GM21529 (cell line): ENCODE data around the gene NCBP1.

Source experiments
- ATAC-seq: cut with Tn5 transposase; IDR thresholded peaks from one replicate; pipeline ENCODE4 v1.9.1; 2021; ENCODE audit not compliant: unreplicated experiment

NCBP1 gene

DNA sequence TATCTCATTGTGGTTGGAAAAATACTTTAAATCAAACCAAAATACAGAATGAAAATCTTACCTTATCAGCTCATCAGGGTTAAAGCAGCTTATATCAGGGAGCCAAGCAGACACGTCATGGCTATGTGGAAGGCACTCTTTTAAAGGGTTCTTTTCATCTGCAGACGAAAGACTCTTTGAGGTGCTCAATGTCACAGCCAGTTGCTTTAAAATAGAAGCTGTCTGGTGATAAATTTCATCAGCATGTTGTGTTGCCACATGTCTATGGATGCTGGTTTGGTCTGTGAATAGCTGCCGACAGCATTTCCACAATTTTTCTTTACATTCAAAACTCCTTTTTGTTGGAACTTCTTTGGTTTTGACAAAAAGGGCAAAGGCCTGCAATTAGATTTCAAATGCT is 8.0 kb upstream of the NCBP1 start:
- no peak for ATAC-seq

DNA sequence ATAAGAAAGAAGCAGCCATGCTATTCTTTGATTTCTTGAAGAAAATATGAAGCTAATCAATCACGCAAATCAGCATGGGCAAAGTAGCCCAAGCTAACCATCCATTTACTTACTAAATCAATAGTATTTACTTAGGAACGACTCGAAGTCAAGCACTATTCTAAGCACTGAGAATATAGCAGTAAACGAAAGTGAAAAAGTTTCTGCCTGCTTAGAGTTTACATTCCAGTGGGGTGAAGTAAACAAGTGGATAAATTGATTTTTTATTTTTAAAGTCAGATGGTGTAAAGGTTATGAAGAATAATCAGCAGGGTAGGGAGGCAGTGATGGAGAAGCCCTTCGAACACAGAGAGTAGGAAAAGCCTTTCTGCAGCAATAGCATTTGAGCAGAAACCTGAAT is 6.0 kb upstream of the NCBP1 start:
- ATAC-seq, result no peak

DNA sequence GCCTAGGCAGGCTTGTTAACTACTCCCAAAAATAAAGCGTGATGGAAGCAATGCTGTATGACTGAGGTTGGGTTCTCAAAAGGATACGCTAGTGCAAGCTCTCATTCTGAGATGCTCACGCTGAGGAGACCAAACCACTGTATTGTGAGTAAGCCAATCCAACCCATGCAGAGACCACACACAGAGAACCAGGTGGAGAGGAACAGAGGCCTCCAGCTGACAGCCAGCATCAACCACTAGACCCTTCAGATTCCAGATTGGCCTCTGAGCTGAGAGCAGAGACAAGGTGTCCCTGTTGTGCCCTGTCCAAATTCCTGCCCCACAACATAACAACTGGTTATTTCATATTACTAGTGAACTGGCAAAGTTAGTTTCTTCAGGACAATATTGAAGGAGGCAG is 5.0 kb upstream of the NCBP1 start:
- ATAC-seq, result no peak

DNA sequence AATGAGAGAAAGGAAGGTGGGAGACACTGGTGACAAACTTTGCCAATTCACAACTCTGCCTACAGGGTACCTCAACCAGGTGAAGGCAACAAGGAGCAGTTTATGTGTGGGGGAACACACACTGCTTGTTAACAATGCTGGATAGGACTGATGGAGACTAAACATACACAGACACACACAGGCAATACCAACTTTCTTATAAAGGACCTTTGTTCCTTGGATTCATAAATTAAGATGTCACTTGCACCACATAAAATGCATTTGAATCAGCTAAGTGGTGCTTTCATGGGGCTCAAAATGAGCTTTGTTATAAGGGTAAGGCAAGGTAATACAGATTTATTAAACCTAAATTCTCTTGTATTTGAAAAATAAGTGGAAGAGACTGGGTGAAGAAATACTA is 4.5 kb upstream of the NCBP1 start:
- ATAC-seq, result no peak

DNA sequence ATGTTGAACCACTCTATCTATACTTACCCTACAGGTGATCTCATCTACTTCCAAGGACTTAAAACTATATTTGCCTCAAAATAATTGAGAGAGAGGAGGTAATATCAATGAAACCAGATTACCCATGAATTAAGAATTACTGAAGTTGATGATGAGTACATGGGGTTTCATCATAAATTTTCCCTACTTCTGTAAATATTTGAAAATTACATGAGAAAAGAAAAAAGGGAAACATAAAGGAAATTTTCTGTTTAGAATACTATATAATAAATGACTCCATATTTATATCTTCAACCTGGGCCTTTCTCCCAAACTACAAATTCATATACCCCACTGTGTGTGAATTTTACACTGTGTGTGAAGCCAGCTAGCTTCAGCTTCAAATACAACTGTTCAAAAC is 3.0 kb upstream of the NCBP1 start:
- ATAC-seq, result no peak

DNA sequence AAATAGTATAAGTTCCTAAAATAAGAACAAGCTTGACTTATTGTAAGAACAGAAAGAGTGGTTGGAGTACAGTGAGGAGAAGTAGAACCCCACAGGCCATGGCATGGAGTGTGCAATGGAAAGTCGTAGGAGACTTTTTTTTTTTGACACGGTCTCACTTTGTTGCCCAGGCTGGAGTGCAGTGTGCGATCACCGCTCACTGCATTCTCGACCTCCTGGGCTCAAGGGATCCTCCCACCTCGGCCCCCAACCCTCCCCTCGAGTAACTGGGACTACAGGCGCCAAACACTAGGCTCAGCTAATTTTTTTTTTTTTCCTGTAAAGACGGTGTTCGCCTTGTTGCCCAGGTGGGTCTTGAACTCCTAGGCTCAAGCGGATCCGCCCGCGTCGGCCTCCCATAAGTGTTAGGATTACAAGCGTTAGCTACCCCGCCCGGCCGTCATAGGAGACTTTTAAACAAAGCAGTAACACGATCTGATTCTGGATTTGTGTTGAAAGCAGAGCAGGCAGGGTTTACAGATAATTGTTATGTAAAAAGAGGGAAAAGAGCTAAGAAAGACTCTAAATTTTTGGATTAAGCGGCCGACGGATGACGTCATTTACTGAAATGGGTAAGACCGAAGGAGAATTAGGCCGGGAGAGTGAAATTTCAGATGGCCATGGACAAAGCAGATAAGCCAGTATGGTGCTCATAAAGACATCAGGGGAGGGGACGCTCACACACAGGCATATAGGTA is 1.2 kb upstream of the NCBP1 start:
- peak; percentile 5 for ATAC-seq

DNA sequence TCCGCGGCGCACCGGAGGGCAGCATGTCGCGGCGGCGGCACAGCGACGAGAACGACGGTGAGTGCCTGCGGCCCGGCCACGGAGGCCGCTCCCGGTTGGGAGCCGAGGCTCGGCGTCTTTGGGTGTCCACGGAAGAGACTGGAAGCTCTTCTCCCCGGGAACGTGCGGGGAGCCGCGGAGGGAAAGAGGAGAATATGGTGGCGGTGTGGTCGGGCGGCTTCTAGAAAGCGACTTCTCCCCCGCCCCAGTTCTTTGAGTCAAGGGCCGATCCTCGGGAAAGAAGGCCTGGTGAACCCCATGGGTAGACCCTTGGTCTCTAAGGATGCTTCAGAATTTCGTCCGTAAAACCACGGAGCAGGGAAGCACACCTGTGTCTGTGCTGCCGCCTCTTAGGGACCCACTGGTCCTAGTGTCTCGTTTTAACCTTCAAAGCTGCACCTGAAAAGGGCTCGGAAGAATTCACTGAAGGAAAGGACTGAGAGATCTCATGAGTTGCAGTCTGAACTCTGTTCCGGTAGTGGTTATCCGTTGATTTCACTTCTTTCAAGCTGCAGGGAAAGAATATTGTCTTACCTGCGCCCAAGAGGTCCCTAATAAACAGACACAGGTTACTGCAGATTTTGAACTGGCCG is 354 bp downstream of the NCBP1 start:
- ATAC-seq, result no peak

DNA sequence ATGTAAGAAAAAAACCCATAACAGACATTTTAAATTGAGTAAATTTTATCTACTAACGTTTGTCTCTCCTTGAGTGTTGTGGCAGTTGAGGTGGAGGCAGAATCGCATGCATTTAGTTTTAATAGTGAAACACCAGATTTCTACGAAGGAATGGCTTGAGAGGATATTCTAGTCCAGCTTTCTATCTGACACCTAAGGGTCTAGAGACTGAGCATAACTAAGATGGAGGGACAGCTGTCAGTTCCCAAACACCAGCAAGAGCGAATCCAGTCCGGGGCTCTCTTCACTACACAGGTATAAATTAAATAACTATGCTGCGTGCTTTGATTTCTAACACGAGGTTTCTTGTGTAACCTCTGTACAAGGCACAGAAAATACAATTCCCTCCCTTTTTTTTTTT is 1.4 kb downstream of the NCBP1 start:
- no peak for ATAC-seq

DNA sequence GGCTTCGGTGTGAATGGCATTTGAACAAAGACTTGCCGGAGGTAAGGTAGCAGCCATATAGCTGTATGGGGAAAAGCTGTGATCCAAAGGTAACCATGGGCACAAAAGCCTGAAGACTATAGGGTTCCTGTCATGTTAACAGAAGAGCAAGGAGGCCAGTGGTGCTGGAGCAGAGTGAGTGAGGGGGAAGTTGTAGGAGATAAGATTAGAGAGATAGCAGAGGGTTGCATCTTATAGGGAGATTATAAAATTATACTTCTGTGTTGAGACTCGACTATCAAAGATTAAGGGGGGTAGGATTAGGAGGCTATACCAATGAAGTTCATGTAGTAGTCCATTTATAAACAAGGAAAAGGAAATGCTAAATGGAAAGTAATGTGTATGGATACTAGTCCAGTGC is 3.3 kb downstream of the NCBP1 start:
- ATAC-seq, result no peak

DNA sequence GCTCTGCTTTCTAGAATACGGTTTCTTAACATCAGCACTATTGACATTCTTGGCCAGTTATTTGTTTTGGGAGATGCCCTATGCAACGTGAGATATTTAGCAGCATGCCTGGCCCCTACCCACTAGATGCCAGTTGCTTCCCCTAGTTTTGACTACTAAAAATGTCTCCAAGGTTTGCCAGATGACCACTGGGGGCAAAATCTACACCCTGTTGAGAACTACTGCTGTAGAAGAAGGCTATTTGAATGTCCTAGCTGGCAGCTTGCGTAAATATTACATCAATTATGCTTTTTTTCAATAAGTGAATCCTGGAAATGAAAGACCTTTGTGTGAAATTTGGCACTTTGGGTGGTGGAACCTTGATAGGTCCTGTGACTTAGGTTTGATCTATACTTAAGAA is 5.0 kb downstream of the NCBP1 start:
- ATAC-seq, result no peak

DNA sequence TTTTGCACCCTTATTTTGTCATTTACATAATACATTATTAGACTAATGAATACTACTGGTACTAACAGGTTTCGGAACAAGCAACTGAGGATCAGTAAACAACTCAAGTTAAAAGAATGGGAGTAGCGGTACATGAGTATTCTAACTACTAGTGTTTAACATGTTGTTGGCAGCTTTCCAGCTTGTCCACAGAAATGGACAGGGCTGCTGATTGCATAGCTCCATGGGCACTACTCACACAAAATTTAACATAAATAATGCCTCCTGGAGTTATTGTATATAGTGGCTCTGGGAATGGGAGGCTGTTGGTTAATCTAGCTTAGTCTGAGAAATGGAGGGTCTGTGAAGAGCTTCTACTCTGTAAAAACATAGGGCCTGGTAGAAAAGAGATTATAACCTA is 6.7 kb downstream of the NCBP1 start:
- ATAC-seq, result no peak

DNA sequence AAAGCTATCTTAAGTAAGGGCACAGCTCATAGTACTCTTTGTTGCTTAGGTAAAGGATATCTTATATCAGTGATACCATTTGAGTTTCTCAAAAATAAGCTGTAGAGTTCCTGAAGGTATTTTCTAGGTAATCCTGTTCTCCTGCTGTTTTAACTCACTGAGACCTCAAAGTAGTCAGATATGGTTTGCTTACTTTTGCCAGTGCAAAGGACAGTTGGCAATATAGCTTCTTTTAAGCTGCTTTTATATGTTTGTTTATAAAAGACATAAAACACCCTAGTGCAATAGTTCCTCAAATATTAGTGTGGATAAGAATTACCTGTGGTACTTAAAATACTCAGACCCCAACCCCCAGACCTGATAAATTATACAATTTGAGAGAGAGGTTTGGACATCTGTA is 12.1 kb downstream of the NCBP1 start:
- no peak for ATAC-seq

DNA sequence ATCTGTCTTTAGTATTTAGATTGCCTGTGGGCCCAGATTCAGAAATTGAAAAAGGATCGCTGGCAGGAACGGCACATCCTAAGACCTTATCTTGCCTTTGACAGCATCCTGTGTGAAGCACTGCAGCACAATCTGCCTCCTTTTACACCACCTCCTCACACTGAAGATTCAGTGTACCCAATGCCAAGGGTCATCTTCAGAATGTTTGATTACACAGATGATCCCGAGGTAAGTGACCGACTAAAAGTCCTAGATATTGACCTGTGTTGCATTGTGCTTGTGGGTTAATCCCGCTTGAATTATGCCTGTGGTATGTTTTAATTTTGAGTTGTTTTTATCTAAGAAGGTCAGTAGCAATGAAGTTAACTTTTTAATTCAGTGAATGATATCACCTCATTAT is 14.4 kb downstream of the NCBP1 start:
- no peak for ATAC-seq

DNA sequence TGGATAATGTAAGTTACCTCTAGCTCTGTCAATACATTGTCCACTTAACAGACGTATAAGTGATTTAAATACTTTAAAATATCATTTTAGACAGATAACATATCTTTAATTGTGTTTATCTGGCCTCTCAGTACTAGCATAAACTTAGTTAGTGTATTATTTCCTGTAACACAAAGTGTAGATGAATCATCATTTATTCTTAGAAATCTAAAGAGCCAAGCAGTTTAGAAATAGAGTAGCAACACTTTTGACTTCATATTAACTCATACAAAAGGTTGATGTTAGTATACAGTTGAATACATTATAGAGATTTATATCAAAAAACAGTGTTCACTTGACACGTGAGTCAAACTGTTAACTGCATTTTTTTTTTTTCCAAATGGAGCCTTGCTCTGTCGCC is 18.0 kb downstream of the NCBP1 start:
- no peak for ATAC-seq

DNA sequence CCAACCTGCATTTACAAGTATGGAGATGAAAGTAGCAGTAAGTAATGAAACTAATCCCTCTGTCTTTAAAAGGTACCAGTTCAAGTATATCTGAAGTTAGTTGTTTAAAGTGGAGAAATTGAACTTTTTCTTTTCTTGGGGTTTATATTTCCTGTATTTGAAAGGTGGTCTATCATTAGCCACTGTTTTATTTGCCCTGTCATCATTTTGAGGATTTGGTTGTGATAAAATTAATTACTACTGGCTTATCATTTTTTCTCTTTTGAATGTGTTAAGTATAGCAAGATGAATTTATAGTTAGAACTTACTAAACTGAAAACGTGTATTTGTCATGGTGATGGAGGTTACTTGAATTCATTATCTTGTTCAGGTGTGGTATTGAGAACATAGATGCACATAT is 25.1 kb downstream of the NCBP1 start:
- ATAC-seq, result no peak

DNA sequence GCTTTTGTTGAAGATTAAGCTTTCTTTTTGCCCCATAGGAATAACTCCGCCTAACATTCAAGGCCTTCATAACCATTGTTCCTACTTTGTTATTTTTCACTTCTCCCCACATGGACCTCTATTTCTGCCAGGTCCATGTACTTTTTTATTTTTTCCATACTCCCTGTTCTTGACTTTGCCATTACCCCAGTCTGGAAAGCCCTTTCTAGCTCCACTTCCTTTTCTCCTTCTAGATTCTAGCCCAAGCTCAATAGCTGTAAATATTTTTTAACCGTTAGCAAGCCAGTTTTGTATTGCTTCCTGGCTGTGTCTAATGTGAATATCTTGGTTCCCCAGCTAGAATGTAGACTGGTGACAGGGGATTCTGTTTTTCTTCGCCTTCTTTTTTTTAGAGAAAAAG is 26.1 kb downstream of the NCBP1 start:
- no peak for ATAC-seq

DNA sequence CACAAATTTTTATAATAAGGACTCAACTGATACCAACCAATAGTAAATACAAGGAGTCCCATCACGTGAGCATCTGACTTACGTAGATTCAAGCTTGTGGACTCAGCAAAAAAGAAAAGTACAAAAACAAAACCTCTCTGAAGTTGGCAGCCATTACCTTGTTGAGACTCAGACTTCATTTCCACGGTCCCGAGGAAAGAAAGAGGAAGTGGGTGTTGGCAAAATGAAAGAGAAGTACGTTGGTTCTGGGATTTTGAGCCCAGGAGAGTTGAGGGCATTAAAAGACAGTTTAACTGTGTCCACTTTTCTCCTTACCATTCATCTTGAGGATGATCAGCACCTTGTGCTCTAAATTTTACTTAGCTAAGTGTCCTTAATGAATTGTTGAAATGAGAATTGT is 26.7 kb downstream of the NCBP1 start:
- ATAC-seq, result no peak

DNA sequence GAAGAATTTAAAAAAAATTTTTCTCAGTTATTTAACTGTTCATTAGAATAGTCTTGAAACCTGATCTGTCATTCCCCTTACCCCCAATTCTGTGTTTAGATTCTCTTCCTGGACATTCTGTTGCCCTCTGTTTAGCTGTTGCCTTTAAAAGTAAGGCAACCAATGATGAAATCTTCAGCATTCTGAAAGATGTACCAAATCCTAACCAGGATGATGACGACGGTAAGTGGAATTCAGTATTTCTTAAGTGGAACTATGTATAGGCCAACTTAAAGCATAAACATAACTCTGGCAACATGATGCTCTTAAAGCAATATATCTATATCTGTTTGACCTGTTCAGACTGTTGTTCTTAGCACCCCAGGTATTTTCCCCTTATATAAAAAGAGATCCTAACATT is 27.2 kb downstream of the NCBP1 start:
- ATAC-seq, result no peak

DNA sequence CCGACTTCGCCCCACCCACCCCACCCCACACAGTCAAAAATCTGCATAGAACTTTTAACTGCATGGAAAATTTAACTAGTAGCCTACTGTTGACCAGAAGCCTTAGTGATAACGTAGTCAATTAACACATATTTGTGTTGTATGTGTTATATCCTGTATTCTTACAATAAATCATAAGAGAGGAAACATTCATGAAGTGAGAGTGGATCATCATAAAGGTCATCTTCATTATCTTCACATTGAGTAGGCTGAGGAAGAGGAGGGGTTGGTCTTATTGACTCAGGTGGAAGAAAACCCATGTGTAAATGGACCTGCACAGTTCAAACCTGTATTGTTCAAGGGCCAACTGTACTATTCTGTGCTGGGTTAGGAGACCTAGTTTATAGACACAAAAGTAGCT is 32.1 kb downstream of the NCBP1 start:
- no peak for ATAC-seq

DNA sequence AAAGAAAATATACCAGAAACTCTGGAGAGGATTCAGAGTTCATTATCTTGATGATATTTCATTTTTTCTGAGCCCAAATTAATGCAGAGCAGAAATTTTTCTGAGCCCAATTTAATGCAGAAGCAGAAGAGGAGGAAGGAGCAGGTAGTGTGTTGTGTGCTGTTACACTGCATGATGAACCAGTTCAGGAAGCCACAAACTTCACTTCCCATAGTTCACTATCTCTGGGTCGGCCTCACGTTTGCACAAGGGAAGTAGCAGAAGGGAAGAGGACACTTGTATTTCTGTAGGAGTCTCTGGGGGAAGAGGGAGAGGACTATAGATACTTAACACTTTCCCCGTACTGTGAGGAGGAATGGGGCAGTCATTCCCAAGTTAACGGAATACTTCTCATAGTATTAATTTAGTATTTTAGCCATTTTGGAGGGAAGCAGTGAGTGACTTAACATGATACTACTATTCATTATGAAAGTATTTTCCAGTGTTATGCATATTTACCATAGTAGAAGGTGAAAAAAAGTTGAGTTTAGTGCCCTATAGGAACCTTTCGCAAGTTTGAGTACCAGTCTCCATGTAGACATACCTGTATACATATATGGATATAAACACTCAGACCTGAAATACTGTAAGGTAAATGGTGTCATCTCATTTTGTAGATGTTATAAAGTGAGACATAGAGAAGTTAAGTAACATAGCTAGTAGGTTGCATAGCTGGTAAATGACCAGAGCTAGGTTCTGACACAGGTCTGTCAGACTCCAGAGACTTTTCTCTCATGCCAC is 33.5 kb downstream of the NCBP1 start:
- no peak for ATAC-seq

DNA sequence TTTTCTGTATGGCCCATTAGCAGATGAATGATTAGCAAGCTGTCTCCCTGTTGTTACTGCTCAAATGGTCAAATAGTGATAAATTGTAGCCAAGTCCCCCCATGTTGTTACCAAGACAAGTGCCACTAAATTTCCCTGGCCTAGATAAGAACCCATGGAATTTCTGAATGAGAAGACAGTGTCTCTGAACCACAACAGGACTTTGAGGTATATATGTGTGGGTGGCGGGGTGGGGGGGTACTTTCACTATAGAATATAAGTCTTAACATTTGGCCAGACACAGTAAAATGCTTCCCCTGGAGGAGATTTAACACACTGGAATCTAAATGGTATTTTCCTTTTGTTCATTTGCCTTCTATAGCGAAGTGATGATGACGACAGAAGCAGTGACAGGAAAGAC is 34.9 kb downstream of the NCBP1 start:
- ATAC-seq, result no peak

DNA sequence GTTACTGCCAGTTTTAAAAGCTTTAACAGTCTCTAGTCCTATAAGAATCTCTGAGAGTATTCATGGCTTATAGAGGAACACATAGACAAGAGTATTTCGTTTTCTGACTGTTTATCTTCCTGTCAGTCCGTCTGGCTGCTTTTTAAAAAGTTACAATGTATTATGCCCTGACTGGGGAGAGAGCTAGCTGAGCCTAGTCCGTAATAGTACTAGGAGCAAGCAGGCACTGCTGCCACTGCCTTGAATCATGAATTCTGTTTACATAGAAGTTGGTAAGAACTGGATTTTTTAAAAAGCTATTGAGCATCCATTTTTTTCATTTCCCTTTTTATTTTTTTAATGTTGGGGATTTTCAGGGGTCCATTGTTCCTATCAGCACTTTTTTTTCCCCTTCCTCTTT is 37.0 kb downstream of the NCBP1 start:
- no peak for ATAC-seq
